COR-L47 (cell line): ENCODE measurements around the gene CNN1.
A peak's percentile ranks its signal among the peaks of the same experiment; 100 is the strongest.
"Not testable (repeated sequence)": the region's sequence is repeated elsewhere in the genome, so short reads cannot be mapped to it uniquely, and the experiment has no call there.

Experiments used
- DNase-seq: peaks from one replicate; lab custom pipeline; 2025; lab: John Stamatoyannopoulos, UW

Gene CNN1

GRCh38 chr19:11566164-11566563 lies 27.5 kb downstream of the CNN1 start:
- DNase-seq = no peak

- DNase-seq = no peak
Observed at GRCh38 chr19:11570039-11570462, 31.4 kb downstream of the CNN1 start.

- not testable (repeated sequence) for DNase-seq
Observed at GRCh38 chr19:11573354-11573753, 34.7 kb downstream of the CNN1 start.

- DNase-seq = not testable (repeated sequence)
Observed at GRCh38 chr19:11573763-11574162, 35.1 kb downstream of the CNN1 start.

- no peak for DNase-seq
Observed at GRCh38 chr19:11574689-11575088, 36.0 kb downstream of the CNN1 start.

GRCh38 chr19:11576227-11576626 lies 37.6 kb downstream of the CNN1 start:
- DNase-seq = no peak

- no peak for DNase-seq
Observed at GRCh38 chr19:11577451-11578257, 39.0 kb downstream of the CNN1 start, which contains the start of gene ACP5. ACP5 (minus strand) TSS chr19:11577645; CDS start chr19:11577317, 328 bp downstream.

GRCh38 chr19:11578258-11579142 lies 39.8 kb downstream of the CNN1 start:
- no peak for DNase-seq

- no peak for DNase-seq
Observed at GRCh38 chr19:11580116-11580515, 41.5 kb downstream of the CNN1 start.

- no peak for DNase-seq
Observed at GRCh38 chr19:11581740-11582139, 43.1 kb downstream of the CNN1 start.

- no peak for DNase-seq
Observed at GRCh38 chr19:11586331-11586730, 47.7 kb downstream of the CNN1 start.

GRCh38 chr19:11587302-11587974 lies 48.8 kb downstream of the CNN1 start:
- peak; percentile 69 for DNase-seq

- DNase-seq = peak; percentile 41
Observed at GRCh38 chr19:11587975-11588631, 49.5 kb downstream of the CNN1 start.

- DNase-seq = no peak
Observed at GRCh38 chr19:11594084-11594483, 55.4 kb downstream of the CNN1 start.

- no peak for DNase-seq
Observed at GRCh38 chr19:11596156-11596555, 57.5 kb downstream of the CNN1 start.

GRCh38 chr19:11597202-11598102 lies 58.8 kb downstream of the CNN1 start, which contains the start of gene ZNF627:
ZNF627 (plus strand) TSS chr19:11597483; CDS start chr19:11597628, 145 bp downstream.
- peak; percentile 99 for DNase-seq

- no peak for DNase-seq
Observed at GRCh38 chr19:11598103-11598483, 59.4 kb downstream of the CNN1 start.

GRCh38 chr19:11598746-11599145 lies 60.1 kb downstream of the CNN1 start:
- DNase-seq = no peak

GRCh38 chr19:11599704-11600103 lies 61.1 kb downstream of the CNN1 start:
- DNase-seq = not testable (repeated sequence)
